ENCODE measurements around the gene CCDC158. TPM values are rescaled to one million over a fixed set of nuclear protein-coding genes. Genes with fewer than 3 reads are reported as not detected.

Gene CCDC158
- total RNA-seq, 1 donor: 0.36 TPM

DNA sequence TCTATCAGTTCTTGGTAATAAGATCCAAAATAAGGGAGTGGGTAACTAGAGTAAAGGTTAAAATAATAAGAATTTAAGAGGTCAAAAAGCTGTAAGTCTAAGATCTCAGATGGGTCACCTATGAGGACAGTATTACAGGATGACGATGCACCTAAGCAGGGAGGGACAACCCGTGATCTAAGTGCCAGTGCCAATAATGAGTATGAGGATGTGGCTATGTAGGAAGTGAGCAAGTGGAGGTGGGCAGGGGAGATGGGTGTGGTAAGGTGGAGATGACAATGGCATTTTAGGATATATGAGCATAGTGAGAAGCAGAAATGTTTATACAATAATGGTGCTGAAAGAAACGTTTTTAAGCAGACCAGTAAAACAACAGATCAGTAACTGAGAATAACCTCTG, 19.3 kb downstream of the CCDC158 start:
- Histone ChIP-seq H3K9me3 (ENCODE audit: low read depth, low read length) (no peaks in the 10 kb centered on the region), H3K27ac (ENCODE audit: low read depth, low read length) (no peak overlapping the region), H4K20me1 (ENCODE audit: insufficient read depth, low read length) (no peaks in the 10 kb centered on the region), H3K79me2 (ENCODE audit: insufficient read depth, low read length) (no peaks in the 10 kb centered on the region), H3K4me2 (ENCODE audit: insufficient read depth, low read length) (no peak overlapping the region), H3K36me3 (ENCODE audit: insufficient read depth, low read length) (no peaks in the 10 kb centered on the region), H3K4me3 (ENCODE audit: insufficient read depth, low read length) (no peak overlapping the region), H3K27me3 (ENCODE audit: insufficient read depth, low read length) (peaks cover 41% of the 10 kb centered on the region), H2AFZ (ENCODE audit: low read length) (no peak overlapping the region), H3K4me1 (ENCODE audit: insufficient read depth, low read length) (no peaks in the 10 kb centered on the region)
- DNase-seq (ENCODE audit: insufficient read length, low spot score, missing footprints): no peak
- TF ChIP-seq CTCF (IDR thresholded peaks at IDR 0.05; ENCODE audit: extremely low read depth, low read depth, low read length): no peak

DNA sequence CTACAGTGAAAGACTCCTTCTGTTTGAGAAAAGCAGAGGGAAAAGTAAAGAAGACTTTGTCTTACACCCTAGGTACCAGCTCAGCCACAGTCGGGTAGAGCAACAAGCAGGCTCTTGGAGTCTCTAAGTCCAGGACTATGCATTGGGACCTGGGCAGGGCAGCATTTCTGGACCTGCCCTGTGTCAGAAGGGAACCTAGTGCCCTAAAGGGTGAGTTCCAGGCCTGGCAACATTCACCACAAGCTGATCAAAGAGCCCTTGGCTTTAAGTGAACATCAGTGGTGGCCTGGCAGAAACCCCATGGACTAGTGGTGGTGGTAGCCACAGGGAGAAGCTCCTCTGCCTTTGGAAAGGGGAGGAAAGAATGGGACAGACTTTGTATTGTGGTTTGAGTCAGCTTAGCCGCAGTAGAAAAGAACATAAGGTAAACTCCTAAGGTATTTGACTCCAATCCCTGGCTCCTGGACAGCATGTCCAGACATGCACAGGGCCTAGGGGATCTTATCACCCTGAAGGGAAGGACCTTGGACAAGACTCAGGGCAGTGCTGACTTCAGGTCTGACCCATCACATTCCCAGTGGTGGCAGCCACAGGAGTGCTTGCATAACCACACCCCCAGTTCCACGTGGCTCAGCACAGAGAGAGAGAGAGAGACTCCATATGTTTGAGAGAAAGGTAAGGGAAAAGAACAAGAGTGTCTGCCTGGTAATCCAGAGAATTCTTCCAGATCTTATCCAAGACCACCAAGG, 32.6 kb downstream of the CCDC158 start:
- H3K79me2 ChIP-seq (ENCODE audit: insufficient read depth, low read length): no peaks in the 10 kb centered on the region
- peaks cover 16% of the 10 kb centered on the region for H3K27me3 ChIP-seq (ENCODE audit: insufficient read depth, low read length)
- H3K9me3 ChIP-seq (ENCODE audit: low read depth, low read length): peaks cover 3% of the 10 kb centered on the region
- DNase-seq (ENCODE audit: insufficient read length, low spot score, missing footprints): no peak
- no peak overlapping the region for H3K27ac ChIP-seq (ENCODE audit: low read depth, low read length)
- H3K4me2 ChIP-seq (ENCODE audit: insufficient read depth, low read length): no peak overlapping the region
- no peaks in the 10 kb centered on the region for H3K4me1 ChIP-seq (ENCODE audit: insufficient read depth, low read length)
- TF ChIP-seq CTCF (IDR thresholded peaks at IDR 0.05; ENCODE audit: extremely low read depth, low read depth, low read length): no peak
- no peaks in the 10 kb centered on the region for H3K36me3 ChIP-seq (ENCODE audit: insufficient read depth, low read length)
- H2AFZ ChIP-seq (ENCODE audit: low read length): no peak overlapping the region
- H3K4me3 ChIP-seq (ENCODE audit: insufficient read depth, low read length): no peak overlapping the region
- H4K20me1 ChIP-seq (ENCODE audit: insufficient read depth, low read length): no peaks in the 10 kb centered on the region

GRCh38 chr4:76386566-76387305, 34.2 kb downstream of the CCDC158 start:
- DNase-seq (ENCODE audit: insufficient read length, low spot score, missing footprints): no peak
- H3K4me2 ChIP-seq (ENCODE audit: insufficient read depth, low read length): no peak overlapping the region
- H4K20me1 ChIP-seq (ENCODE audit: insufficient read depth, low read length): no peaks in the 10 kb centered on the region
- no peak overlapping the region for H3K27ac ChIP-seq (ENCODE audit: low read depth, low read length)
- H3K4me1 ChIP-seq (ENCODE audit: insufficient read depth, low read length): no peaks in the 10 kb centered on the region
- no peak overlapping the region for H3K4me3 ChIP-seq (ENCODE audit: insufficient read depth, low read length)
- H3K27me3 ChIP-seq (ENCODE audit: insufficient read depth, low read length): peaks cover 16% of the 10 kb centered on the region
- peaks cover 3% of the 10 kb centered on the region for H3K9me3 ChIP-seq (ENCODE audit: low read depth, low read length)
- no peak for TF ChIP-seq CTCF (IDR thresholded peaks at IDR 0.05; ENCODE audit: extremely low read depth, low read depth, low read length)
- H3K79me2 ChIP-seq (ENCODE audit: insufficient read depth, low read length): no peaks in the 10 kb centered on the region
- H2AFZ ChIP-seq (ENCODE audit: low read length): no peak overlapping the region
- no peaks in the 10 kb centered on the region for H3K36me3 ChIP-seq (ENCODE audit: insufficient read depth, low read length)

DNA sequence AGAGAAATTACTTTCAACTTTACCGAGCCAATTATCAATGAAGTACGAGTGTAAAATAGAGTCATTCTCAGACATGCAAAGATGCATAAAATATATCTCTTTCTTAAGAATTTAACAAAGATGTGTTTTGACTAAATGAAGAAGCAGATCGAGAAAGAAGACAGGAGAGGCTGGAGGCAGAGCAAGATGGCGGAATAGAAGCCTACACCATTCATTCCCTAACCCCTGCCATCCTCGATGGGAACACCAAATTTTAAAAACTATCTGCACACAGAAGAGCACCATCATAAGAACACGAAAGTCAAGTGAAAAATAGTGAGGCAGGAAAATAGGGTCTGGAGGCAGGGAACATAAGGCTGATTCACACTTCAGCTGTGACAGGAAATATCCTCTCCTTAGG, 35.0 kb downstream of the CCDC158 start:
- H3K4me2 ChIP-seq (ENCODE audit: insufficient read depth, low read length): no peak overlapping the region
- no peaks in the 10 kb centered on the region for H4K20me1 ChIP-seq (ENCODE audit: insufficient read depth, low read length)
- H3K9me3 ChIP-seq (ENCODE audit: low read depth, low read length): peaks cover 3% of the 10 kb centered on the region
- H3K79me2 ChIP-seq (ENCODE audit: insufficient read depth, low read length): no peaks in the 10 kb centered on the region
- DNase-seq (ENCODE audit: insufficient read length, low spot score, missing footprints): no peak
- peaks cover 15% of the 10 kb centered on the region for H3K27me3 ChIP-seq (ENCODE audit: insufficient read depth, low read length)
- H2AFZ ChIP-seq (ENCODE audit: low read length): no peak overlapping the region
- H3K27ac ChIP-seq (ENCODE audit: low read depth, low read length): no peak overlapping the region
- H3K36me3 ChIP-seq (ENCODE audit: insufficient read depth, low read length): no peaks in the 10 kb centered on the region
- no peaks in the 10 kb centered on the region for H3K4me1 ChIP-seq (ENCODE audit: insufficient read depth, low read length)
- TF ChIP-seq CTCF (IDR thresholded peaks at IDR 0.05; ENCODE audit: extremely low read depth, low read depth, low read length): no peak
- H3K4me3 ChIP-seq (ENCODE audit: insufficient read depth, low read length): no peak overlapping the region
